Measurements from ENCODE around the gene PC.

Gene PC

DNA sequence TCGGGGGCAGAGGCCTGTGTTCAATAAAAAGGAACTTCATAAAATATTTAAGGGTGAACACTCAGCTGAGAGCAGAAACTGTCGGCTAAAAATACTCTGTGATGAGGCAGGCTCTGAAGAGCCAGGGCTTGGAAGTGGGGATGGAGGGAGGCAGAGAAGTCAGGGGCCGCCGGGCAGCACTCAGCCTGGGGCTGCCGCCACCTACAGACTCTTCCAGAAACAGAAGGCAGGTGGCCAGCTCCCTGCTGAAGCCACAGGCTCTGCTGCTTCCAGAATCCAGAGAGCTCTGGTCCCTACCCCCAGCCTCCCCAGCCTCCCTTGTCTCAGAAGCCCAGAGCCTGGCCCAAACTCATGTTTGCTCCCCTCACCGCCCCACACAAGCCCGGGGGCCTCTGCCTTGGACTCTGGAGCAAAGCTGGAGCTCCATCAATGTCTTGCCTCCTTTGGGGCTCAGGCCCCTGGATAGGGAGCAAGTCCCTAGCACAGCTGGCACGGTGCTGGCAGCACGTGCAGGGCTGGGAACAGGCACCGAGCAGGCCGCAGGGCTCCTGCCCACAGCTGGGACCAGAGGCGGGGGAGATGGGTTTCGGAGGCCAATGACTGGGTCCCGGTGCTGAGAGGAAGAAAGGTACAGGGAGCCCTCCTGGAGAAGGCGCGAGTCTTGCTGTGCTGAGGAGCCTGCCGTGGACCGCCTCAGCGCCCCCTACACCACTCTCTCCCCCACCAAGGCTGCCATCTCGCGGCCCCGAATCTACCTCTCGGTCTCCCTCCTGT, 93.1 kb downstream of the PC start:
- no peak for FAIRE-seq

DNA sequence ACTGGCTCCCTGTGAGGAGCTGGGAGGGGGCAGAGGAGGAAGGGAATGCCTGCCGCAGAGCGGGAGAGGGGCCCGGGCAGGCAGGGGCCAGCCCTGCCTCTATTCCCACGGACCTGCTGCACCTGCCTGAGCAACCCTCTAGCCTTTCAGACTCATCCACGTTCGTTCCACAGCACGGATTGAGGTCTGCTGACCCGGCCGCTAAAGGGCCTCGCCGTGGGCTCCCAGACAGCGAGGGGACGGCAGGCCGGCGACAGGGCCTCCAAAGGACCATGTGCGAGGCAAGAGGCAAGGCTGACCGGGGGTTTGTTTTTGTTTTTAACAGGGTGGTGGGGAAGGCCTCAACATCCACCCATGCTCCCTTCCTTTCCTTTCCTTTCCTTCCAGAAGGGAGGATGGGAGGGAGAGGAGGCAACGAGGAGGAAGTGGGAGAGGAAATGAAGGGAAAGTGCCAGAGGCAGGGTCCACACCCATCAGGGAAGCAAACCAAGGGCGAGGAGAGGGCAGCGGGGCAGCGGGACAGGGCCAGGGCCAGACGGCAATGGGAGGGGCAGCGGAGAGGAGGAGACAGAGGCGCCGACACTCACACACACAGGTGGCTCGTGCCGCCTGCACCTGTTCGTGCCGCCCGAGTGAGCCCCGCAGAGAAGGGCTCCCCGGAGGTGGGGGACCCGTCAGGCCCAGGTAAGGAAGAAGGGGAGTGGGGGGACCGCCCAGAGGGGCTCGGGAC, 93.8 kb downstream of the PC start:
- no peak for FAIRE-seq

DNA sequence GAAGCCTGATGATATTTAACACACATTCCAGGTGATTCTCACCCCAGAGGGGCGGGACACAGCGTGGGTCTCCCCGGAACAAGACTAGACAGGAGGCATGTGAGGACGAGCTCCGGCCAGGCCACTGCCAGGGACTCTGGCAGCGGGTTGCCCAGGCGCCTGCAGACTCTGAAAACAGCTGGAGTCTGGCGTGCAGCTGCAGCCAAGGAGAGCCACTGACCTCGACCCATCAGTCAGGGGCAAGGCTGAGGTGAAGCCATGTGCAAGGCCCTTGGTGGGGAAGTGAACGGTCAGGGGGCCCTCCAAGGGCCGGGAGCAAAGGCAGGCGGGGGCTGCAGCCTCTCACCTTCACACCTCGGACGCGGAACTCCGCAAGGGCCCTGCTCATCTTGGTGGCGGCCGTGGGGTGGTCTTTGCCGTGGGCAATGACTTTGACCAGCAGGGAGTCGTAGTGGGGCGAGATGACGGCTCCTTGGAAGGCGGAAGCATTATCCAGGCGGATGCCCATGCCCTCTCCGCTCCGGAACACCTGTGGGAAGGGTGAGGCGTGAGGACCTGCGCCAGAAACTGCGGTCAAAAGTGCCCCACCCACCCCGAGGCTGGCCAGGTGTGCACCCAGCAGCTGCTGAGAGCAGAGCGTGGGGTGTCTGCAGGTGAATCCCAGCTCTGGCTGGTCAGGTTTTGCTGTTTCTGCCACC, 94.6 kb downstream of the PC start:
- FAIRE-seq = no peak

DNA sequence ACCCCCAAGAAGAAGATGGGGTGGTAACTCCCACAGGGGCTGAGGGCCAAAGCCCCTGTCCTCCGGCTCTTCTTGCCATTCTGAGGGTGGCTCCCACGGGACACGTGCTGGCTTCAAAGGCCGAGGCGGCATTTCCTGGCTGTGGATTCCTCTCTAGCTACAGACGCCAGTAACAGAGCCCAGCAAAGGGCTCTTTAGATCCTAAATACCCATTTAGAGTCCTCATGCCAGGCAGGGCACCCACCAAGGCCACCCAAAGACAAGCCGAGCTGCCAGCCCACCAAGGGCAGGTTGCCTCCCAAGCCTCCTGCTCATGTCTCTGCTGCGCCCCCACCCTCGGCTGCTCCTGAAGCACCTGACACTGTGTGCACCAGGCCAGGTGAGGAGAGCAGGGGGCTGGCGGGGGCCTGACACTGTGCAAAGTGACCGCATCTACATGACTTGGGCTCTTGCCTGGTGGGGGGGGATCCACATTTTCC, 95.6 kb downstream of the PC start:
- FAIRE-seq = no peak

DNA sequence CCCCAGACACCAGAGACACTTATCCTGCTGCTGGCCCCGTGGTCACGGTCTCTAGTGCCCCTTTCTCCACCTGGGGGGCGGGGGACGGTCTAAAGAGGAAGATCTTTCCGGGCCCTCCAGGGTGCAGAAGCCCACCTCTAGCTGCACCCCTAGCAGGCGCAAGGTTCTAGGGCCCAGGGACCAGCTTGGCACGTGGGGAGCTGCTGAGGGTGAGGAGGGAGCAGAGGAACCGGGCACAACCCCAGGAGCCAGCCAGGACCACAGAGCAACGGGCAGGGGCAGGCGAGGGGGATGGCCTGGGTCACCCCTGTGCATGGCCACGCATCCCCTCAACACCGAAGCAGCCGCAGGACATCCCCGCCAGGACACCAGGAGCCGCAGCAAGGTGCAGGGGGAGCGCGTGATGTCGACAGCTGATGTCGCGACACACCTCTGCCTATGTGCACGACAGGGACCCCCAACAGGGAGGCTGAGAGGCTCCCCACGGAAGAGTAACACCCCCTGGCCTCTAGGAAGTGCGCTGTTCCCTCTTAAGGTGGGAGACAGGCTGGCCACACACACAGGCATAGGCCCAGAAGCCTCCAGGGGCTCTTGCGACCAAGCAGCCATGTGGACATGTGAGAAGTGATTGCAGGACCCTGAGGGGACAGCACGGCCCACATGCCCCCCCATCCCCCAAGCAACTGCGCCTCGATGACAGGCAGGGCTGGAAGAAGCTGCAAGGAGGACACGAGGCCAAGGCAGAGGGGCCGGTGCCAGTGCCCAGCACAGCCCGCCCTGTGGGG, 96.2 kb downstream of the PC start:
- no peak for FAIRE-seq

DNA sequence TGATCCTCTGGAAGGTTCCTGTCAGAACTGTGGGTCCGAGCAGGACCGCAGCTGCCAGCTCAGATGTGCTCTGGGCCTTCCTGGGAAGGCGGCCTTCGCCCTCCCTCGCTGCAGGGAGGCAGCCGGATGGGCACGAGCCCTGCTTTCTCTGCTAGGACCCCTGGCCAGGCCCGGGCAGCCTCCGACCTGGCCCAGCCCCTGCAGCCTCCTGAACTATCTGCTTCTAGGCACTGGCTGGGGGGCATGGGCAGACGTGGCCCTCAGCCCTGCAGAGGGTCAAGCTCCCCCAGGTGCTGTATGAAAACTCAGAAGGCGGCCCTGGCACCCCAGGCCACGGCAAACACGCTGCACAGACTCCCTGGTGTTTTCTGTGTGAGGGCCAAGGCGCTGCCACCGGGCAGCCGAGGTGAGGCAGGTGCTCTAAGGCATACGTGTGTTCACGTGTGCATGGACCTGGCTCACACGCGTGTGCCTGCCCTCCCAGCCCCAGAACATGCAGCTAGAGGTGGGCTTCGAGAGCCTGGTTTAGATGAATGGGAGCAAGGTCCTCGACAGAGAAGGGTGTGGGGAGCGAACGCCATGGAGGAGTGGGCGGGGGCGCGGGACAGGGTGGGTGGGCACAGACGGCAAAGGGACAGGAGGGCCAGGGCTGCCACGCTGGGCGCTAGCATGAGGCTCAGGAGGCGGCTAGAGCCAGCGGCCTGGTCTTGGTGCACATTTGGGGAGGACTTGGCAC, 97.0 kb downstream of the PC start:
- FAIRE-seq = no peak

DNA sequence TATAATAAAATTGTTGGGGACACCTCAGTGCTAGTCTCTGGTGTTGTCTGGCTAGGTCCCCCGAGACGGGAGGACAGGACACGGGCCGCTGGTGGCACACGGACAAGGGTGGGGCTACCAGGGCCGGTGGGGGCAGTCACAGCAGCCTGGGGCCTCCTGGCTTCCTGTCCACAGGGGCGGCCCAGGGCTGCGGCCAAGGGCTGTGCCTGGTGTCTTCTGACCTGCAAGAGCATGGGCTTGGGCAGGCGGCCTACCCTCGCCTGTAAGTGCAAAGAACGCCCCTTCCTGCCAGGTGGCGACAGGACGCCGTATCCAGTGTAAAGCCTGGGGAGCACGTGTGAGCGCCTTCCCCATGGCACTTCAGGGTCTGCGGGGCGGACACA, 97.7 kb downstream of the PC start:
- no peak for FAIRE-seq

DNA sequence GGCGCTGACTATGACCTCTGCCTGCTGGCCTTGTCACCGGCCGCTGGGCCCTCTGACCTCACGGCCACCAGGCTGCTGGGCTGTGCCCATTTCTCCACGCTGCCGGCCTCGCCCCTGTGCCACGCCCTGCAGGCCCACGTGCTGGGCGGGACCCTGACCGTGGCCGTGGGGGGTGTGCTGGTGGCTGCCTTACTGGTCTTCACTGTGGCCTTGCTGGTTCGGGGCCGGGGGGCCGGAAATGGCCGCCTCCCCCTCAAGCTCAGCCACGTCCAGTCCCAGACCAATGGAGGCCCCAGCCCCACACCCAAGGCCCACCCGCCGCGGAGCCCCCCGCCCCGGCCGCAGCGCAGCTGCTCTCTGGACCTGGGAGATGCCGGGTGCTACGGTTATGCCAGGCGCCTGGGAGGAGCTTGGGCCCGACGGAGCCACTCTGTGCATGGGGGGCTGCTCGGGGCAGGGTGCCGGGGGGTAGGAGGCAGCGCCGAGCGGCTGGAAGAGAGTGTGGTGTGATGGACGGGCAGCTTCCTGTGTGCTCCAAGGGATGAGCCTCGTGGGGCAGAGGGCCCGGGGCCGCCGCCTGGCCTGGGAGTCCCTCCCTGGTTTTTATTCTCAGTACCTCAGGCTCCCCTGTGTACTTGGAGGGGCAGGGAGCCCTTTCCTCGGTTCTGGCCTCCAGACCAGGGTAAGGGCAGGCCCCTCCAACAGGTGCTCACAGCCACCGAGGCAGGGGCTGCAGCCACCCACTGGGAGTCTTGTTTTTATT, 98.3 kb downstream of the PC start:
- FAIRE-seq = no peak

DNA sequence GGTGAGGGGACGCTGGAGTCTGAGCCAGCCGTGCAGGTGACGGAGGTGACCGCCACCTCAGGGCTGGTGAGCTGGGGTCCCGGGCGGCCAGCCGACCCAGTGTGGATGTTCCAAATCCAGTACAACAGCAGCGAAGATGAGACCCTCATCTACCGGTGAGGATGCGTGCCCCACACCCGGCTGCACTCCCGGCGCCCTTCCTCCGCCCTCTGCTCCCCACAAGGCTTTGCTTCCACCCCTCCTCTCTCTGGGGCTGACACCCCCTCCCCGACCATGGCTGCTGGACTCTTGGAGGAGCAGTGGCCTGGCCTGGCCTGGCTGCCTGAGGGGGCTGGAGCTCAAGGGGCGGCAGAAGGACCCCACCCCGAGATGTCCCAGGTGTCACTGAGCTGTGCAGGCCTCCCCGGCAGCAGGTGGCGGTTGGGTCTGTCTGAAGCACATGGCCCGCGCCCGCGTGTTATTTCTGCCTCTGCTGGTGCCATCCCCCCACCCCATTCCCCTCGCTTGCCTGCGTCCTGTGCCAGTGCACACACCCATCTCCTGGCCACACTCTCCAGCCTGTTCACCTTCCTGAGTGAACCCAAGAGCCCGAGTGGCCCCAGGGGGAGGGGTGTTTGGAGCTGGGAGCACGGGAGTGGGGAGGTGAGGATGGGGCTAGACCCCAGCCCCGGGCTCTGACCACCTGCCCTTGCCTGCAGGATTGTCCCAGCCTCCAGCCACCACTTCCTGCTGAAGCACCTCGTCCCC, 99.1 kb downstream of the PC start:
- FAIRE-seq = no peak

DNA sequence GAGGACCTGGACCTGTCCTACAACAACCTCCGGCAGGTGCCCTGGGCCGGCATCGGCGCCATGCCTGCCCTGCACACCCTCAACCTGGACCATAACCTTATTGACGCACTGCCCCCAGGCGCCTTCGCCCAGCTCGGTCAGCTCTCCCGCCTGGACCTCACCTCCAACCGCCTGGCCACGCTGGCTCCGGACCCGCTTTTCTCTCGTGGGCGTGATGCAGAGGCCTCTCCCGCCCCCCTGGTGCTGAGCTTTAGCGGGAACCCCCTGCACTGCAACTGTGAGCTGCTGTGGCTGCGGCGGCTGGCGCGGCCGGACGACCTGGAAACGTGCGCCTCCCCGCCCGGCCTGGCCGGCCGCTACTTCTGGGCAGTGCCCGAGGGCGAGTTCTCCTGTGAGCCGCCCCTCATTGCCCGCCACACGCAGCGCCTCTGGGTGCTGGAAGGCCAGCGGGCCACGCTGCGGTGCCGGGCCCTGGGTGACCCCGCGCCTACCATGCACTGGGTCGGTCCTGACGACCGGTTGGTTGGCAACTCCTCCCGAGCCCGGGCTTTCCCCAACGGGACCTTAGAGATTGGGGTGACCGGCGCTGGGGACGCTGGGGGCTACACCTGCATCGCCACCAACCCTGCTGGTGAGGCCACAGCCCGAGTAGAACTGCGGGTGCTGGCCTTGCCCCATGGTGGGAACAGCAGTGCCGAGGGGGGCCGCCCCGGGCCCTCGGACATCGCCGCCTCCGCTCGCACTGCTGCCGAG, 99.8 kb downstream of the PC start:
- no peak for FAIRE-seq

DNA sequence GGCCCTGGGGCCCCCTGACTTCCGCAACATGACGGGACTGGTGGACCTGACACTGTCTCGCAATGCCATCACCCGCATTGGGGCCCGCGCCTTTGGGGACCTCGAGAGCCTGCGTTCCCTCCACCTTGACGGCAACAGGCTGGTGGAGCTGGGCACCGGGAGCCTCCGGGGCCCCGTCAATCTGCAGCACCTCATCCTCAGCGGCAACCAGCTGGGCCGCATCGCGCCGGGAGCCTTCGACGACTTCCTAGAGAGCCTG, 100.3 kb downstream of the PC start:
- no peak for FAIRE-seq

DNA sequence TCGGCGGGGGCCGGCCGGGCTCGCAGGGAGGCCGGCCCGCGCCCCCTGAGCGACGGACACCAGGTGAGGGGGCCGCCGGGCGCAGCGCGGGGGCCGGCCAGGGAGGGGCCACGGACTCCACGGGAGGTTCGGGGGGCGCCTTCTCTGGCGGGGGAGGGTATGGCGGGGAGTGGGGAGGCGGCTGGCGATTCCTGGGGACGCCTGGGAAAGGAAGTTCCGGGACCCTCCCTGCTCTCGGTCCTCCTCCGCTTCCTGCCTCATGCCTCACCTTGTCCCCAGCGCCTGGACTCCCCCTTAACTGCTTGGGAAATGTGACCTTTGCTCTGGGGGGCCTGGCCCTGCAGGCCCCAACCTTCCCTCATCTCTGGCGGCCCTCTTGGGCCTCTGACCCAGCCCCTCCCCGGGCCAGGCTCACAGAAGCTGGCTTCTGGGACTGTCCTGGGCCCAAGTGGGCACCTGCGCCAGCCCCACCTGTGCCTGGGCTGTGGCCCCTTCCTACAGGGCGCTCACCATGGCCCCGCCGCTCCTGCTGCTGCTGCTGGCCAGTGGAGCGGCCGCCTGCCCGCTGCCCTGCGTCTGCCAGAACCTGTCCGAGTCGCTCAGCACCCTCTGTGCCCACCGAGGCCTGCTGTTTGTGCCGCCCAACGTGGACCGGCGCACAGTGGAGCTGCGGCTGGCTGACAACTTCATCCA, 100.8 kb downstream of the PC start:
- no peak for FAIRE-seq

DNA sequence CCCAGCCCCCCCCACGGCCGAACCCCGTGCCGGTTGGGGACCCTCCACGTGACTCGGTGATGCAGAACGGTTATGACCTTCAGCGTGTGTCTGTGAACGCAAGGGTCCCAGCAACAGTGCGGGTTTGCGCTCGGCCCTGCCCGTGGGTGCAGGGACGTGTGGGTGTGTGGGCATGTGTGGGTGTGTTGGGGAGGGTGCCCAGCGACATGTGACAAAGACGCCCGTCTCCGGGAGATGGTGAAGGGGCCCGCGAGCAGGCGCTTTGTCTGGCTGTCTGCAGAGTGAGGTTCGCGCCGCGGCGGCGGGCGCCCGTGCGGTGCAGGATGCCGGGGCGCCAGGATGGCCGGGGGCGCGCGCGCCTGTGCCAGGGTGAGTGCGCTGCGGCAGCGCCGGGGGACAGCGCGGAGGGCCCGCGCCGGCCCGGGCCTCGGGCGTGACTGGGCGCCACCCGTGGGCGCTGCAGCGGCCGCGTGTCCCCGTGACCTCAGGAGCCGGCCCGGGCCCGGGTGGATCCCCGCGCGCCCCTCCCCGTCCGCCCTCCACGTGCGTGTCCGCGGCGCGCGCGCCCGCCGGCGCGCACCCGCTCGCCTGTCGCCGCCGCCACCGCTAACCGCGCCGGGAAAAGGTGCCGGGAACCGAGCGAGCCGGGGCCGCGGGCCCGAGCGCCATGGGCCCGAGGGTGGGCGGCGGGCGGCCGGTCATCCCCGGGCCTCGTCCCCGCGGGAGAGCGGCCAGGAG, 101.5 kb downstream of the PC start, which contains the start of gene LRFN4:
Gene LRFN4, plus strand, starts transcription at position 569 of the 738 bp plus-strand sequence. CDS start 681 bp downstream, outside the sequence.
- no peak for FAIRE-seq

DNA sequence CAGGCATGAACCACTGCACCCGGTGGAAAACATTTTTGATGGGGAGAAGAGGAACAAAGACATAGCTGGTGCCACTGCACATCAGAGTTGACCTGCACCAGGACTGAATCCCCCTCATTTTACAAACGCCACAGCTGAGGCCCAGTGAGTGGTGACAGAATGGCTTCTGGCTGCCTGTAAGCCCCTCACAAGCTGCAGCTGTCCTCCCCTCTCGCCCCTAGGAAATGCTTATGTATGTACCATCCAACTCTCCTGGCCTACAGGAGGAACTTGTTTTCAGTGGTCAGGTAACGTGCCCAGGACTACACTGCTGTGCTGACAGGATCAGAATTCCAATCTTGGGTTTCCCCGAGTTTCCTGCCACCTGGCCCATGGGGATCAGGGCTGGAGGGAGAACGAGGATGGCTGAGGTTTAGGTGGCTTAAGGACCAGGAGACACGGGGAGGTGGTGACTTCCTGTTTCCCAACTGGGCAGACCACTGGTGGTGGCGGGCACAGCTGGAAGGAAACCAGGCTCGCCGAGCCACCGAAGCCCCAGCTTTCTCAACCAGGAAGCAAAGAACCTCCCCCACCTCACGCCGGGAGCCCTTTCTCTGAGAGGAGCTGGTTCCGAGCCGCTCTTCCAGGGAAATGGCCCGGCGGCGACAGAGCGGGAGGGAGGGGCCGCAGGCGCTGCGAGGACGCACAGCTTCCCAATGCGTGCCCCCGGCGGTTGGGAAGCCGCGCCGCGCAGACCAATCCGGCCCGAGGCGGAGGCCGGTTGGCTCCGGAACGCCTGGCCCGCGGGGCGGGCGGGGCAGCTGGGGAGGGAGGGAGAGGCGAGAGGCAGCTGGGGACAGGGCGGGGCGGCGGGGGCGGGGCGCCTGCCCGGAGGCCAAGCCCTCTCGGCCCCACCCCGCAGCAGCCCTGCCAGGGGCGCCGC, 102.3 kb downstream of the PC start:
- no peak for FAIRE-seq

DNA sequence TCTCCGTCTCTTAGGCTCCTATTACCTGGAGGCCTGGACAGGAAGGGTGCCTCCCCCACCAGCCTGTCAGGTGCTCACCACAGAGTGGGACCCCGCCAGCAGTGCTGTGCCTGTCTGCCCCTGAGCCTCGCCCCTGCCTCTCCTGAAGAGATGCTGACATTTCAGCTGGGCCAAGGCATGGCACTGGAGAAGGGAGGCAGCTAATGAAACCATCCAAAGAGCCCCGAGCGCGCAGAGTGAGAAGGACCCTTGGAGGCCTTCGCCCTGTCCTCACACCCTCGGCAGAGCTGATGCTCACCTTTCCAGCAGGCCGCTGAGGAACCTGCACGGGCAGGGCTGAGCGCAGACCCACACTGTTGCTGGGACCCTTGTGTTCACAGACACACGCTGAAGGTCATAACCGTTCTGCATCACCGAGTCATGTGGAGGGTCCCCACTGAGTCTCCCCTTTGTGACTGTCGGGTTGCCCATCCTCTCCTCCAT, 103.4 kb downstream of the PC start:
- no peak for FAIRE-seq

DNA sequence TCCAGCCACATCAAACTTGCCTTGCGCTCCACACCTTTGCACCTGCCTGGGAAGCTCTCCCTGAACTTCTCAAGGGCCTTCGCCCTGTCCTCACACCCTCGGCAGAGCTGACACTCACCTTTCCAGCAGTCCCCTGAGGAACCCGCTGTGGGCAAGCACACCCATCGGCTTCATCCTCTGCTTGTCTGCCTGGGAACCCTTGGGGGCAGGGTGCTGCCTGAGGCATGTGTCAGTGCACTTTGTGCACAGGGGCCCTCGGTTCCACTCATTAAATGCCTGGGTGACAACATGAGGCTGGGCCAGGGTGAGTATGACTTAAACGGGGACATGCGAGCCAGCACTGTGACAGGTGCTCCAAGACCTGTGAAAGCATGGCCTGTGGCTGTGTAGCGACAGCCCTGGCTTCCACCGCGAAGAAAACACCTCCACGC, 103.9 kb downstream of the PC start:
- no peak for FAIRE-seq

All from TTC549 (cell line).